HepG2 (cell line): ENCODE results near the gene KIF1C. TPM values are rescaled to one million over a fixed set of nuclear protein-coding genes. Genes with fewer than 3 reads are reported as not detected.

Experiments
- ATAC-seq: fragments of 200-7000 bp; cut with Tn5 transposase; 3 replicates; pipeline ENCODE4 v1.9.1; 2020; ENCODE audit warnings: mild to moderate bottlenecking, moderate library complexity
- BruUV-seq: library from RNA; stranded (reverse); fragments of 400-500 nt; replicated peaks from 2 replicates; lab custom pipeline; 2021; lab: Mats Ljungman, UMichigan
- CTCF ChIA-PET: fragments of 300-600 bp; formaldehyde crosslinking; extraction: SDS; loops from one replicate; lab custom pipeline; 2021; ENCODE audit warnings: low total read pairs, inconsistent platforms, low intra/inter-chr PET ratio; lab: Yijun Ruan, JAX
- POLR2A ChIA-PET: fragments of 350-600 bp; sonication (Branson Sonifier 250); formaldehyde crosslinking; loops from one replicate; lab custom pipeline; 2020; ENCODE audit warnings: antibody characterized with exemption, inconsistent platforms; lab: Yijun Ruan, JAX
- DNase-seq: peaks from one replicate; pipeline ENCODE4 v3.0.0-alpha.2; 2015; ENCODE audit warnings: low spot score
- FAIRE-seq: peaks from 3 replicates; lab custom pipeline; 2011; peaks lifted over from hg19 to GRCh38; lab: Jason Lieb, UNC
- H2AFZ ChIP-seq: one replicate; pipeline ENCODE4 v1.6.1; 2011; ENCODE audit warnings: low read length, inconsistent platforms
- H3K27ac ChIP-seq: fragments of 300-600 bp; 3 replicates; pipeline ENCODE4 v1.8.0; 2011; ENCODE audit warnings: mixed run types, mild to moderate bottlenecking, mixed read lengths, low read length, inconsistent platforms; ENCODE audit not compliant: insufficient read depth; ENCODE audit errors: extremely low read length
- H3K27me3 ChIP-seq, 2 experiments: fragments of 200-600 bp in 1 of 2; 2 replicates in 1 of 2; 3 replicates in 1 of 2; pipeline versions ENCODE4 v1.6.0 to v1.8.0; 2011; ENCODE audit warnings: low read length in 2 of 2, mild to moderate bottlenecking in 2 of 2, moderate library complexity in 2 of 2, inconsistent platforms in 1 of 2; ENCODE audit not compliant: insufficient read depth in 2 of 2, control insufficient read depth in 1 of 2
- H3K36me3 ChIP-seq, 2 experiments: fragments of 200-600 bp in 1 of 2; replicated peaks in 1 of 2; 2 replicates in 1 of 2; 3 replicates in 1 of 2; pipeline versions ENCODE4 v1.5.1 to v1.8.0; 2011; ENCODE audit warnings: low read length in 2 of 2, inconsistent platforms in 1 of 2; ENCODE audit not compliant: insufficient read depth in 2 of 2, control insufficient read depth in 1 of 2
- H3K4me1 ChIP-seq: 2 replicates; pipeline ENCODE4 v1.5.1; 2012; ENCODE audit warnings: low read length, inconsistent platforms; ENCODE audit not compliant: insufficient read depth
- H3K4me2 ChIP-seq: 2 replicates; pipeline ENCODE4 v1.6.0; 2011; ENCODE audit warnings: low read depth, low read length, inconsistent platforms
- H3K4me3 ChIP-seq, 3 experiments: fragments of 200-600 bp in 1 of 3; sonication (generic), shearing (Covaris generic) in 1 of 3; replicated peaks in 1 of 3; 2 replicates each; pipeline ENCODE4 v1.5.1; 2011 to 2016; ENCODE audit warnings: low read length in 3 of 3, inconsistent platforms in 2 of 3, low read depth in 2 of 3, mild to moderate bottlenecking in 2 of 3, control low read depth in 1 of 3, mixed read lengths in 1 of 3; ENCODE audit not compliant: insufficient read depth in 1 of 3
- H3K79me2 ChIP-seq: one replicate; pipeline ENCODE4 v1.6.1; 2011; ENCODE audit warnings: low read length, inconsistent platforms; ENCODE audit not compliant: insufficient read depth
- H3K9ac ChIP-seq: 2 replicates; pipeline ENCODE4 v1.6.0; 2011; ENCODE audit warnings: mild to moderate bottlenecking, low read depth, low read length, inconsistent platforms; ENCODE audit not compliant: insufficient read depth
- H3K9me3 ChIP-seq: 2 replicates; pipeline ENCODE4 v1.5.1; 2012; ENCODE audit warnings: mild to moderate bottlenecking, low read length
- H4K20me1 ChIP-seq: 2 replicates; pipeline ENCODE4 v1.6.0; 2011; ENCODE audit warnings: inconsistent platforms, mild to moderate bottlenecking, low read length, moderate library complexity; ENCODE audit not compliant: insufficient read depth
- CSRNP2 ChIP-seq: sonication (generic); formaldehyde crosslinking; conservative IDR thresholded peaks from 2 replicates; pipeline ENCODE4 v1.8.0; 2022; ENCODE audit warnings: low read depth, missing genetic modification reagents
- HES4 ChIP-seq: sonication (generic); formaldehyde crosslinking; IDR thresholded peaks from 2 replicates; pipeline ENCODE4 v1.9.0; 2021; ENCODE audit warnings: mild to moderate bottlenecking, missing genetic modification reagents, borderline replicate concordance
- HNRNPUL1 ChIP-seq: fragments of 200-400 bp; formaldehyde crosslinking; IDR thresholded peaks from 2 replicates; pipeline ENCODE4 v1.6.1; 2017; ENCODE audit warnings: low read depth, mild to moderate bottlenecking, low read length, moderate library complexity
- KLF6 ChIP-seq: IDR thresholded peaks from 2 replicates; pipeline ENCODE4 v1.8.0; 2016; ENCODE audit warnings: missing biosample characterization, missing genetic modification reagents
- MYNN ChIP-seq: sonication (generic); formaldehyde crosslinking; IDR thresholded peaks from 2 replicates; pipeline ENCODE4 v1.4.0; 2020; ENCODE audit warnings: mild to moderate bottlenecking, low read depth, missing genetic modification reagents
- USF2 ChIP-seq, 2 experiments: sonication (generic) in 1 of 2; formaldehyde crosslinking in 1 of 2; IDR thresholded peaks; 2 replicates each; pipeline versions ENCODE4 v1.5.1 to v1.6.1; 2011 to 2020; ENCODE audit warnings: borderline replicate concordance in 1 of 2, low read depth in 1 of 2, low read length in 1 of 2, mild to moderate bottlenecking in 1 of 2, missing genetic modification reagents in 1 of 2, moderate library complexity in 1 of 2
- ZBTB39 ChIP-seq: sonication (generic); formaldehyde crosslinking; IDR thresholded peaks from 2 replicates; pipeline ENCODE4 v1.5.0; 2020; ENCODE audit warnings: missing genetic modification reagents
- ZNF138 ChIP-seq: sonication (generic); formaldehyde crosslinking; IDR thresholded peaks from 2 replicates; pipeline ENCODE4 v1.5.0; 2020; ENCODE audit warnings: mild to moderate bottlenecking, low read depth, missing genetic modification reagents
- ZNF337 ChIP-seq: sonication (generic); formaldehyde crosslinking; IDR thresholded peaks from 2 replicates; pipeline ENCODE4 v1.5.1; 2020; ENCODE audit warnings: missing genetic modification reagents, low read depth, mild to moderate bottlenecking, borderline replicate concordance
- ZNF34 ChIP-seq: sonication (generic); formaldehyde crosslinking; IDR thresholded peaks from 2 replicates; pipeline ENCODE4 v1.4.0; 2020; ENCODE audit warnings: mild to moderate bottlenecking, missing genetic modification reagents, borderline replicate concordance
- ZNF354B ChIP-seq: sonication (generic); formaldehyde crosslinking; IDR thresholded peaks from 2 replicates; pipeline ENCODE4 v1.8.0; 2022; ENCODE audit warnings: mild to moderate bottlenecking, missing genetic modification reagents
- ZNF607 ChIP-seq: sonication (generic); formaldehyde crosslinking; IDR thresholded peaks from 2 replicates; pipeline ENCODE4 v1.5.1; 2020; ENCODE audit warnings: missing genetic modification reagents, mild to moderate bottlenecking, borderline replicate concordance
- ZNF670 ChIP-seq: sonication (generic); formaldehyde crosslinking; IDR thresholded peaks from 2 replicates; pipeline ENCODE4 v1.8.0; 2022; ENCODE audit warnings: mild to moderate bottlenecking, missing genetic modification reagents, borderline replicate concordance
- ZNF775 ChIP-seq: sonication (generic); formaldehyde crosslinking; IDR thresholded peaks from 2 replicates; pipeline ENCODE4 v1.4.0; 2020; ENCODE audit warnings: missing genetic modification reagents, mild to moderate bottlenecking, moderate library complexity, borderline replicate concordance
- WGBS: methylation state at CpG from one replicate; pipeline ENCODE4 v1.1.6; 2017; ENCODE audit warnings: low lambda C conversion rate; 5-methylcytosine and 5-hydroxymethylcytosine counted together
- in situ Hi-C: cut with HindIII; loops from 2 replicates; pipeline ENCODE4 v1.10.0; 2017; ENCODE audit warnings: low pct_unique_long_range_greater_than_20kb; ENCODE audit not compliant: extremely low pct_ligation_motif_present
- intact Hi-C: fragments of 100-400 bp; cut with micrococcal nuclease; formaldehyde crosslinking; loops from one replicate; pipeline ENCODE4 v1.10.0; 2022; ENCODE audit not compliant: unreplicated experiment
- polyA plus RNA-seq, 8 experiments: library from polyadenylated mRNA; depleted of rRNA in 3 of 8; stranded (reverse) in 7 of 8; unstranded in 1 of 8; fragments of >200 nt; fragmentation: Illumina TruSeq in 4 of 8; extraction: Trizol in 4 of 8; gene quantifications; 2 replicates each; pipeline versions ENCODE4 v1.2.1 to v1.2.3, GENCODE V29; 2011 to 2016; ENCODE audit warnings: low read depth in 4 of 8, missing spikeins in 1 of 8, mixed read lengths in 1 of 8; ENCODE audit not compliant: insufficient read depth in 1 of 8
- total RNA-seq, 5 experiments: library from RNA; depleted of rRNA; stranded (reverse); fragments of >200 nt; fragmentation: Illumina TruSeq; extraction: Trizol; gene quantifications; 2 replicates each; pipeline ENCODE4 v1.2.3, GENCODE V29; 2016; ENCODE audit warnings: low read depth in 1 of 5

The KIF1C gene
- total and polyA plus RNA-seq, 2 of the 13 experiments (the other 11 are each of a cell fraction or from before 2014, with no cell fraction given) = 70.0 to 104 TPM

GRCh38 chr17:4998027-4998731, 429 bp downstream of the KIF1C start:
- BruUV-seq = no TSS peak
- H3K79me2 ChIP-seq = peaks cover 27% of the 10 kb centered on the region
- H3K27me3 ChIP-seq = no peaks in the 10 kb centered on the region; a peak in 1 of 5 replicates
- POLR2A ChIA-PET = interaction anchor here (0.7 to 5.1 kb wide), 20 partner anchors 8 to 202 kb away, joined by 3 to 74 read pairs (median 7); partner anchors contain the start of genes CAMTA2, ENO3, PFN1 and PSMB6
- CTCF ChIA-PET = no interaction called here
- H4K20me1 ChIP-seq = no peaks in the 10 kb centered on the region
- 1% methylated on average over 9 of the region's 55 CpGs for WGBS
- in situ Hi-C loops = no loop called here
- FAIRE-seq (no peak), DNase-seq (peak; percentile 40), ATAC-seq (peak; percentile 46)
- intact Hi-C loops = no loop called here
- H3K9ac ChIP-seq = peak overlapping the region; percentile 92
- H3K36me3 ChIP-seq = peaks cover 4 to 24% of the 10 kb centered on the region in 2 experiments
- H2AFZ ChIP-seq = no peak overlapping the region
- peak overlapping the region; percentile 82 for H3K4me2 ChIP-seq
- H3K4me3 ChIP-seq = peak overlapping the region; percentile 91 to 93 (median 92)
- H3K9me3 ChIP-seq = no peaks in the 10 kb centered on the region
- H3K27ac ChIP-seq = peak overlapping the region; percentile 93
- H3K4me1 ChIP-seq = peaks cover 28% of the 10 kb centered on the region
- TF ChIP-seq ZNF670 (CRISPR knock-in tag) (no peak; the same call in 1 of the 2 replicates), ZNF775 (CRISPR knock-in tag) (no peak), ZNF337 (CRISPR knock-in tag) (no peak), USF2 (IDR thresholded peaks at IDR 0.05; ENCODE audit: low read depth, low read length) (no peak), USF2 (CRISPR knock-in tag; IDR thresholded peaks at IDR 0.05; ENCODE audit: borderline replicate concordance) (no peak), ZNF607 (CRISPR knock-in tag) (peak; percentile 39; the same call in 1 of the 2 replicates), ZNF354B (CRISPR knock-in tag) (no peak), KLF6 (CRISPR knock-in tag) (no peak), CSRNP2 (CRISPR knock-in tag) (no peak), MYNN (CRISPR knock-in tag) (no peak), ZNF34 (CRISPR knock-in tag) (no peak), HES4 (CRISPR knock-in tag) (0 out of 2 replicates have a peak, but pooled peaks have one; percentile 6), ZBTB39 (CRISPR knock-in tag) (peak; percentile 67; the same call in 1 of the 2 replicates), HNRNPUL1 (no peak), ZNF138 (CRISPR knock-in tag) (no peak)
